WTC11 (cell line): ENCODE measurements around the gene IL9. TPM values are rescaled to one million over a fixed set of nuclear protein-coding genes. Genes with fewer than 3 reads are reported as not detected.

ENCODE experiments used
- AFF4 ChIP-seq: sonication (generic); formaldehyde crosslinking; IDR thresholded peaks from 2 replicates; pipeline ENCODE4 v1.8.1; 2023; ENCODE audit warnings: mild to moderate bottlenecking, missing genetic modification reagents, borderline replicate concordance
- ATF2 ChIP-seq: sonication (generic); formaldehyde crosslinking; IDR thresholded peaks from 2 replicates; pipeline ENCODE4 v1.8.1; 2022; ENCODE audit warnings: low read depth, missing genetic modification reagents, borderline replicate concordance
- E2F1 ChIP-seq: sonication (generic); formaldehyde crosslinking; IDR thresholded peaks from 2 replicates; pipeline ENCODE4 v1.8.0; 2022; ENCODE audit warnings: mild to moderate bottlenecking, missing genetic modification reagents
- E2F4 ChIP-seq: sonication (generic); formaldehyde crosslinking; IDR thresholded peaks from 2 replicates; pipeline ENCODE4 v1.8.1; 2022; ENCODE audit warnings: low read depth, mild to moderate bottlenecking, moderate library complexity, missing genetic modification reagents, borderline replicate concordance
- GABPB1 ChIP-seq: sonication (generic); formaldehyde crosslinking; IDR thresholded peaks from 2 replicates; pipeline ENCODE4 v1.8.1; 2023; ENCODE audit warnings: mild to moderate bottlenecking, missing genetic modification reagents
- GRHL2 ChIP-seq: fragments of 250-450 bp; sonication (Bioruptor Pico); IDR thresholded peaks from 2 replicates; pipeline ENCODE4 v1.8.0; 2022; ENCODE audit warnings: mild to moderate bottlenecking, moderate library complexity; ENCODE audit not compliant: insufficient replicate concordance, severe bottlenecking
- NR1H2 ChIP-seq: sonication (generic); formaldehyde crosslinking; IDR thresholded peaks from 2 replicates; pipeline ENCODE4 v1.9.0; 2021; ENCODE audit warnings: mild to moderate bottlenecking, moderate library complexity, missing genetic modification reagents
- STAT6 ChIP-seq: sonication (generic); formaldehyde crosslinking; conservative IDR thresholded peaks from 2 replicates; pipeline ENCODE4 v1.8.1; 2023; ENCODE audit warnings: mild to moderate bottlenecking, low read depth, missing genetic modification reagents, moderate library complexity
- ZNF121 ChIP-seq: sonication (generic); formaldehyde crosslinking; IDR thresholded peaks from 2 replicates; pipeline ENCODE4 v1.8.0; 2023; ENCODE audit warnings: missing genetic modification reagents
- ZNF671 ChIP-seq: fragments of 250-450 bp; sonication (Bioruptor Pico); IDR thresholded peaks from 2 replicates; pipeline ENCODE4 v1.8.0; 2021; ENCODE audit warnings: mild to moderate bottlenecking
- total RNA-seq: library from RNA; stranded (reverse); gene quantifications from 3 replicates; pipeline ENCODE4 v1.2.3, GENCODE V29; 2021
- TF ChIP-seq, protein P1 (sequence below): sonication (generic); formaldehyde crosslinking; IDR thresholded peaks from 2 replicates; pipeline ENCODE4 v1.8.1; 2023; ENCODE audit warnings: mild to moderate bottlenecking, missing genetic modification reagents
- TF ChIP-seq, protein P2 (sequence below): sonication (generic); formaldehyde crosslinking; IDR thresholded peaks from 2 replicates; pipeline ENCODE4 v1.8.0; 2023; ENCODE audit warnings: missing genetic modification reagents, mild to moderate bottlenecking, borderline replicate concordance

The IL9 gene
- total RNA-seq, 1 experiment from 2014 or later, result not detected

DNA sequence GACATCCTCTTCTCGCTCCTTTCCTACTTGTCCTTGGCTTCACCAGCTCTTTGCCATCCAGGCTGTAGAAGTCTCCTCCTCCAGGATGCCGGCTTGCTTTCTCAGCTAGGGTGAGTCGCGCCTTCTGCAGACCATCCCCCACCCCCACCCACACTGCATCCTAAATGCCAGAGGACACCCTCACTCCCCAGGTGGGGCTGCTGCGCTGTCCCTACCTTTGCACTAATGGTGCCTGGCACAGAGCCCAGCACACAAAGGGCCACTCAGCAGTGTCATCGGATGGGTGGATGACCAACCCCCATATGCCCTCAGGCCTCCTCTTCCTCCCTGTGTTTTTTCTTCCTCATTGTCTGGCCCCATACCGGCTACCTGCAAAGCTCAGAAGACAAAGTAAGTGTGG, 14.8 kb downstream of the IL9 start (continued):
- TF ChIP-seq, protein P1, sequence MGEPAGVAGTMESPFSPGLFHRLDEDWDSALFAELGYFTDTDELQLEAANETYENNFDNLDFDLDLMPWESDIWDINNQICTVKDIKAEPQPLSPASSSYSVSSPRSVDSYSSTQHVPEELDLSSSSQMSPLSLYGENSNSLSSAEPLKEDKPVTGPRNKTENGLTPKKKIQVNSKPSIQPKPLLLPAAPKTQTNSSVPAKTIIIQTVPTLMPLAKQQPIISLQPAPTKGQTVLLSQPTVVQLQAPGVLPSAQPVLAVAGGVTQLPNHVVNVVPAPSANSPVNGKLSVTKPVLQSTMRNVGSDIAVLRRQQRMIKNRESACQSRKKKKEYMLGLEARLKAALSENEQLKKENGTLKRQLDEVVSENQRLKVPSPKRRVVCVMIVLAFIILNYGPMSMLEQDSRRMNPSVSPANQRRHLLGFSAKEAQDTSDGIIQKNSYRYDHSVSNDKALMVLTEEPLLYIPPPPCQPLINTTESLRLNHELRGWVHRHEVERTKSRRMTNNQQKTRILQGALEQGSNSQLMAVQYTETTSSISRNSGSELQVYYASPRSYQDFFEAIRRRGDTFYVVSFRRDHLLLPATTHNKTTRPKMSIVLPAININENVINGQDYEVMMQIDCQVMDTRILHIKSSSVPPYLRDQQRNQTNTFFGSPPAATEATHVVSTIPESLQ, result no peak
- no peak for TF ChIP-seq GABPB1
- no peak for TF ChIP-seq AFF4 (CRISPR knock-in tag)
- no peak for TF ChIP-seq STAT6 (CRISPR knock-in tag)
- TF ChIP-seq NR1H2 (CRISPR knock-in tag), result no peak
- TF ChIP-seq ZNF671 (CRISPR knock-in tag), result no peak
- TF ChIP-seq ZNF121 (CRISPR knock-in tag), result no peak
- no peak for TF ChIP-seq E2F4 (CRISPR knock-in tag)
- no peak for TF ChIP-seq GRHL2 (CRISPR knock-in tag)
- TF ChIP-seq, protein P2, sequence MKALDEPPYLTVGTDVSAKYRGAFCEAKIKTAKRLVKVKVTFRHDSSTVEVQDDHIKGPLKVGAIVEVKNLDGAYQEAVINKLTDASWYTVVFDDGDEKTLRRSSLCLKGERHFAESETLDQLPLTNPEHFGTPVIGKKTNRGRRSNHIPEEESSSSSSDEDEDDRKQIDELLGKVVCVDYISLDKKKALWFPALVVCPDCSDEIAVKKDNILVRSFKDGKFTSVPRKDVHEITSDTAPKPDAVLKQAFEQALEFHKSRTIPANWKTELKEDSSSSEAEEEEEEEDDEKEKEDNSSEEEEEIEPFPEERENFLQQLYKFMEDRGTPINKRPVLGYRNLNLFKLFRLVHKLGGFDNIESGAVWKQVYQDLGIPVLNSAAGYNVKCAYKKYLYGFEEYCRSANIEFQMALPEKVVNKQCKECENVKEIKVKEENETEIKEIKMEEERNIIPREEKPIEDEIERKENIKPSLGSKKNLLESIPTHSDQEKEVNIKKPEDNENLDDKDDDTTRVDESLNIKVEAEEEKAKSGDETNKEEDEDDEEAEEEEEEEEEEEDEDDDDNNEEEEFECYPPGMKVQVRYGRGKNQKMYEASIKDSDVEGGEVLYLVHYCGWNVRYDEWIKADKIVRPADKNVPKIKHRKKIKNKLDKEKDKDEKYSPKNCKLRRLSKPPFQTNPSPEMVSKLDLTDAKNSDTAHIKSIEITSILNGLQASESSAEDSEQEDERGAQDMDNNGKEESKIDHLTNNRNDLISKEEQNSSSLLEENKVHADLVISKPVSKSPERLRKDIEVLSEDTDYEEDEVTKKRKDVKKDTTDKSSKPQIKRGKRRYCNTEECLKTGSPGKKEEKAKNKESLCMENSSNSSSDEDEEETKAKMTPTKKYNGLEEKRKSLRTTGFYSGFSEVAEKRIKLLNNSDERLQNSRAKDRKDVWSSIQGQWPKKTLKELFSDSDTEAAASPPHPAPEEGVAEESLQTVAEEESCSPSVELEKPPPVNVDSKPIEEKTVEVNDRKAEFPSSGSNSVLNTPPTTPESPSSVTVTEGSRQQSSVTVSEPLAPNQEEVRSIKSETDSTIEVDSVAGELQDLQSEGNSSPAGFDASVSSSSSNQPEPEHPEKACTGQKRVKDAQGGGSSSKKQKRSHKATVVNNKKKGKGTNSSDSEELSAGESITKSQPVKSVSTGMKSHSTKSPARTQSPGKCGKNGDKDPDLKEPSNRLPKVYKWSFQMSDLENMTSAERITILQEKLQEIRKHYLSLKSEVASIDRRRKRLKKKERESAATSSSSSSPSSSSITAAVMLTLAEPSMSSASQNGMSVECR, result no peak
- no peak for TF ChIP-seq ATF2 (CRISPR knock-in tag)
- no peak for TF ChIP-seq E2F1
